BLaER1 (cell line): ENCODE results near the gene ADAMTS6.

Source experiments
- H3K27ac ChIP-seq: shearing (Covaris generic); formaldehyde crosslinking; 2 replicates; pipeline ENCODE4 v1.8.1; 2022
- H3K27me3 ChIP-seq: shearing (Covaris generic); formaldehyde crosslinking; 2 replicates; pipeline ENCODE4 v1.8.1; 2022
- H3K36me3 ChIP-seq: shearing (Covaris generic); formaldehyde crosslinking; 2 replicates; pipeline ENCODE4 v1.8.1; 2022
- H3K4me1 ChIP-seq: shearing (Covaris generic); formaldehyde crosslinking; 2 replicates; pipeline ENCODE4 v1.8.1; 2022
- H3K4me2 ChIP-seq: shearing (Covaris generic); formaldehyde crosslinking; 2 replicates; pipeline ENCODE4 v1.8.1; 2022
- H3K4me3 ChIP-seq: shearing (Covaris generic); formaldehyde crosslinking; 2 replicates; pipeline ENCODE4 v1.8.1; 2022
- H3K9ac ChIP-seq: shearing (Covaris generic); formaldehyde crosslinking; 2 replicates; pipeline ENCODE4 v1.8.1; 2022
- H3K9me3 ChIP-seq: shearing (Covaris generic); formaldehyde crosslinking; 2 replicates; pipeline ENCODE4 v1.8.1; 2022
- H4K20me1 ChIP-seq: shearing (Covaris generic); formaldehyde crosslinking; 2 replicates; pipeline ENCODE4 v1.8.1; 2022
- Cebpa-rat ChIP-seq: shearing (Covaris generic); IDR thresholded peaks from 2 replicates; pipeline ENCODE4 v1.8.1; 2022

Gene ADAMTS6

DNA sequence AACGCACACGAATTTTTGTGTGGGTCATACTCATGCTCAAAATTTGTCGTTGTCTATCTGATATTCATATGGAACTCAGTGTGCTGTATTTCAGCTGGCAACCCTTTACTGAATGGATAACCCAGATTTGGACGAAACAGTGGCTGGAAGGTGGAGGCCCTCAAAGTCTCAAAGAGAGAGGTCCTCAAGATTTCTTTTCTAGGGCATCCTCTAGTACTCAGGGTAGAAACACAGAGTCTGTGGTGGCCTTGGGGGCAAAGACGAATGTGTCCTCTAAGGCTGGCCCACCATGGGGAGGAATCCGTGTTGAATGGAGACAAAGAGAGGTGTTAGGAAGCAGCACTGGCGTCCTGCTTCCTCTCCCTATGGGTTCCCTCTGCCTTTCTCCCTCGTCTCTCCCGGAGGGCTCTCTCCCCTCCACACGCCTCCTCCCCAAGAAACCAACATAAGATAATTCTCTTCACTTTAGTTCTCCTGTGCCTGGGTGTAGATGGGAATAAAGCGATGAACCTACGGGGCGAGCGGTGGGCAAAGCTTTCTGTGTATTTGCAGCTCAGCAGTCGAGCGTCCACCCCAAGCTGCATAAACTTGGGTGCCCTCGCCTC lies 379.2 kb downstream of the ADAMTS6 start:
- Histone ChIP-seq H3K27ac (peak overlapping the region; percentile 80), H3K9me3 (no peaks in the 10 kb centered on the region), H3K4me2 (peak overlapping the region; percentile 78), H4K20me1 (no peaks in the 10 kb centered on the region), H3K36me3 (no peaks in the 10 kb centered on the region), H3K9ac (peak overlapping the region; percentile 78), H3K27me3 (peaks cover 25% of the 10 kb centered on the region), H3K4me3 (peak overlapping the region; percentile 72), H3K4me1 (peaks cover 33% of the 10 kb centered on the region)
- no peak for TF ChIP-seq Cebpa-rat

DNA sequence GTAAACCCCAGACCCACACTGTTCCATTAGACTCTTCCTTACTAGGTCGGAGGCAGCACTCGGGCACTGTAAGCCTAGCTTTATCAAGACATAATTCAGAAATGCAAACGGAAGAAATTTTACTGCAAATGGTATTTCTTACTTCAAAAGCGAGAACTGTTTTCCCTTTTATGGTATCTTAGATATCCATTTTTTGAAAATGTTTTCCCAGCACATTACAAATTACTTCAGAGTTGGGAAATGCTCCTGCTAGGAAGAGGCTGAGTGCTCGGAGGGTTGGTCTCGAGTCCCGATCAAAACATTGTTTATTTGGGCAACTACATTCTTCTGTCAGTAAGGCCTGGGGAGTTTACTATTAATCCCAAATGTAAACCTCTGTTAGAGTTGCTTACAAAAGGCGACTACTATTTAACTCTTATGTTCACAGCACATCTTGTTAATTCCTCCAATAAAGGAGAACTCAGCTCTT lies 380.1 kb downstream of the ADAMTS6 start:
- no peaks in the 10 kb centered on the region for H3K9me3 ChIP-seq
- peaks cover 25% of the 10 kb centered on the region for H3K27me3 ChIP-seq
- no peak overlapping the region for H3K4me2 ChIP-seq
- H3K9ac ChIP-seq, result no peak overlapping the region
- no peak for TF ChIP-seq Cebpa-rat
- no peaks in the 10 kb centered on the region for H4K20me1 ChIP-seq
- H3K36me3 ChIP-seq, result no peaks in the 10 kb centered on the region
- H3K4me1 ChIP-seq, result peaks cover 33% of the 10 kb centered on the region
- H3K27ac ChIP-seq, result no peak overlapping the region
- H3K4me3 ChIP-seq, result no peak overlapping the region

- Histone ChIP-seq H3K36me3 (no peaks in the 10 kb centered on the region), H4K20me1 (no peaks in the 10 kb centered on the region), H3K9ac (no peak overlapping the region), H3K27ac (no peak overlapping the region), H3K9me3 (no peaks in the 10 kb centered on the region), H3K4me1 (peaks cover 33% of the 10 kb centered on the region), H3K4me2 (no peak overlapping the region), H3K27me3 (peaks cover 25% of the 10 kb centered on the region), H3K4me3 (no peak overlapping the region)
- TF ChIP-seq Cebpa-rat, result no peak
Measured at GRCh38 chr5:65100911-65101631, 380.6 kb downstream of the ADAMTS6 start.
